ENCODE results near the gene GPR119.

DNA sequence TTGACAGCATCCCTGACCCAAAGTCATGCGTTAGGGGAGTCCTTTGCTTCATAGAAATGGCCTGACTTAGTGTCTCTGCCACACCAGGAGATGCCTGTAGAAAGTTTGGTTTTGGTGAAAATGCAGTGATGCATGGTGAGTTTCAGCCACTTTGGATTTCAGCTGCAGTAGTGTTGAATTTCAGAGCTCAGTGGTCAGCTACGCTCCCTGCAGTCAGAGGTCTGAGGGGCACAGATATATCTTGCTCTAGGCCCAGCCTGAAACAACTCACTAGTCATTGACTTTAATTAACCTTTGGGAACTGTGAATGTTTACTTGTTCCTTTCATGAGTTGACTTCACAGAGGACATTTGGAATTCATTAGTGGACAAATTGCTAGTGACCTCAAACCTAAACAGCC lies 33.8 kb upstream of the GPR119 start:
- TF ChIP-seq POLR2AphosphoS5 (IDR thresholded peaks at IDR 0.05) (no peak), CTCF (IDR thresholded peaks at IDR 0.05) (no peak), POLR2A (IDR thresholded peaks at IDR 0.05) (no peak)
